ENCODE measurements around the gene SPIRE2. TPM values are rescaled to one million over a fixed set of nuclear protein-coding genes. Genes with fewer than 3 reads are reported as not detected.

SPIRE2 gene
- total and polyA plus RNA-seq, 9 of the 15 experiments (the other 6 are each of a cell fraction or from before 2014, with no cell fraction given), result 0.70 to 7.5 (median 4.6) TPM

GRCh38 chr16:89873109-89873971 lies 45.1 kb downstream of the SPIRE2 start, which contains the start of gene TCF25 (continued):
- TF ChIP-seq ZFP91 (CRISPR knock-in tag; IDR thresholded peaks at IDR 0.05), result no peak
- TF ChIP-seq NFXL1 (CRISPR knock-in tag; IDR thresholded peaks at IDR 0.05), result no peak
- peak; percentile 98 for TF ChIP-seq ZFX (CRISPR knock-in tag; IDR thresholded peaks at IDR 0.05)
- TF ChIP-seq PRDM10 (IDR thresholded peaks at IDR 0.05; ENCODE audit: partially characterized antibody), result no peak
- TF ChIP-seq ZMIZ1 (IDR thresholded peaks at IDR 0.05; ENCODE audit: low read depth in 2 of 2, low read length in 2 of 2), result no peak
- peak; percentile 88 for TF ChIP-seq NCOA6 (IDR thresholded peaks at IDR 0.05)
- no peak for TF ChIP-seq SAFB2 (IDR thresholded peaks at IDR 0.05; ENCODE audit: borderline replicate concordance, low read depth, low read length, severe bottlenecking)
- peak; percentile 70 for TF ChIP-seq TAF7 (tag; IDR thresholded peaks at IDR 0.05)
- TF ChIP-seq ARID3B (CRISPR knock-in tag; IDR thresholded peaks at IDR 0.05; ENCODE audit: borderline replicate concordance), result no peak
- TF ChIP-seq ZNF395 (CRISPR knock-in tag; IDR thresholded peaks at IDR 0.05), result peak; percentile 88; the same call in 1 of the 2 replicates
- no peak for TF ChIP-seq PURB (CRISPR knock-in tag; IDR thresholded peaks at IDR 0.05; ENCODE audit: low read depth)
- 0 out of 2 replicates have a peak, but pooled peaks have one; percentile 18 for TF ChIP-seq RNF2 (IDR thresholded peaks at IDR 0.05)

Measured in K562 (cell line).